Nephron progenitor cell (in vitro differentiated cells): Measurements from ENCODE around the gene WWTR1.

Source experiments
- DNase-seq: peaks from one replicate; pipeline ENCODE4 v3.0.0; 2021
- H3K27ac Mint-ChIP-seq: 2 replicates; pipeline ENCODE4 v1.8.0; 2021; ENCODE audit warnings: mild to moderate bottlenecking, moderate library complexity, mixed read lengths
- H3K27me3 Mint-ChIP-seq: 2 replicates; pipeline ENCODE4 v1.8.0; 2021; ENCODE audit warnings: mild to moderate bottlenecking, low read depth, mixed read lengths; ENCODE audit not compliant: poor library complexity
- H3K36me3 Mint-ChIP-seq: 2 replicates; pipeline ENCODE4 v1.8.0; 2021; ENCODE audit warnings: low read depth, mixed read lengths
- H3K4me1 Mint-ChIP-seq: 2 replicates; pipeline ENCODE4 v1.8.0; 2021; ENCODE audit warnings: mixed read lengths
- H3K4me3 Mint-ChIP-seq: 2 replicates; pipeline ENCODE4 v1.8.0; 2021; ENCODE audit warnings: mild to moderate bottlenecking, moderate library complexity, mixed read lengths
- H3K9me3 Mint-ChIP-seq: 2 replicates; pipeline ENCODE4 v1.8.0; 2021; ENCODE audit warnings: mild to moderate bottlenecking, moderate library complexity, mixed read lengths
- TF ChIP-seq, protein P1 (sequence below): fragments of 200-600 bp; sonication (generic); IDR thresholded peaks from 2 replicates; pipeline ENCODE4 v1.5.0; 2021; ENCODE audit warnings: antibody characterized with exemption

Gene WWTR1

DNA sequence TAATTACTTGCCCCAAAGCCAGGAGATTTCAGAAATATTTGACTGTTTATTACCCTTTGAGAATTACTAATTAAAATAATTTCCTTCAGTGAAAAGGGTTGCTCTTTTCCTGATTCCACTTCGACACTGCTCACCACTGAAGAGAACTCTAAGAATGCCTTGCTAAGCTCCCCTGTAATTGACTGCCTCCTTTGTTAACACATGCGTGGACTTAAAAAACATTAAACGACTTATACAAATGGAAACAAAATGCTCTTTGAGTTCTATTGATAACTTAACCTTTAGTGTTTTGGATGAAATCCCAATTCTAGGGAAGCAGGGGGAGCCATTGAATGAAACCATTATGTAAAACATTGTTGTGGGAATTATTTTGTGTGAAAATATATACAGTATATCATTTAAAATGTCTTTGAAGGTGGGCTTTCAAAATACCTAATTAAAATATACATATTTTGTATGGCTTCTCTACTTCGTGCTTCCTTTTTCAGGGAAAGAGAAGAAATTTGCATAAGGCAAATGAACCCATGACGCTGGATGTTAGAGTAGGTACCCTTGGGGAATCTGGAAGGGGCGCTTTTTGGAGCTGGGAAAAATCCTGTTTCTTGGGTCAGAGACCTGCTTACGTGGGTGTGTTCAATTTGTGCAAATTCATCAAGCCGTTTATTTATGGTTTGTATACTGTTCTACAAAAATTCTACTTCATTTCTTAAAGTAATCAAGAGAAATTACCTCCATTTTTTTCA lies 64.2 kb downstream of the WWTR1 start:
- TF ChIP-seq, protein P1, sequence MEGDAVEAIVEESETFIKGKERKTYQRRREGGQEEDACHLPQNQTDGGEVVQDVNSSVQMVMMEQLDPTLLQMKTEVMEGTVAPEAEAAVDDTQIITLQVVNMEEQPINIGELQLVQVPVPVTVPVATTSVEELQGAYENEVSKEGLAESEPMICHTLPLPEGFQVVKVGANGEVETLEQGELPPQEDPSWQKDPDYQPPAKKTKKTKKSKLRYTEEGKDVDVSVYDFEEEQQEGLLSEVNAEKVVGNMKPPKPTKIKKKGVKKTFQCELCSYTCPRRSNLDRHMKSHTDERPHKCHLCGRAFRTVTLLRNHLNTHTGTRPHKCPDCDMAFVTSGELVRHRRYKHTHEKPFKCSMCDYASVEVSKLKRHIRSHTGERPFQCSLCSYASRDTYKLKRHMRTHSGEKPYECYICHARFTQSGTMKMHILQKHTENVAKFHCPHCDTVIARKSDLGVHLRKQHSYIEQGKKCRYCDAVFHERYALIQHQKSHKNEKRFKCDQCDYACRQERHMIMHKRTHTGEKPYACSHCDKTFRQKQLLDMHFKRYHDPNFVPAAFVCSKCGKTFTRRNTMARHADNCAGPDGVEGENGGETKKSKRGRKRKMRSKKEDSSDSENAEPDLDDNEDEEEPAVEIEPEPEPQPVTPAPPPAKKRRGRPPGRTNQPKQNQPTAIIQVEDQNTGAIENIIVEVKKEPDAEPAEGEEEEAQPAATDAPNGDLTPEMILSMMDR: no peak
- no peaks in the 10 kb centered on the region for H3K36me3 Mint-ChIP-seq
- H3K27ac Mint-ChIP-seq: no peak overlapping the region
- H3K27me3 Mint-ChIP-seq: no peaks in the 10 kb centered on the region
- no peak overlapping the region for H3K4me3 Mint-ChIP-seq
- no peak for DNase-seq
- H3K4me1 Mint-ChIP-seq: peaks cover 40% of the 10 kb centered on the region
- no peaks in the 10 kb centered on the region for H3K9me3 Mint-ChIP-seq

DNA sequence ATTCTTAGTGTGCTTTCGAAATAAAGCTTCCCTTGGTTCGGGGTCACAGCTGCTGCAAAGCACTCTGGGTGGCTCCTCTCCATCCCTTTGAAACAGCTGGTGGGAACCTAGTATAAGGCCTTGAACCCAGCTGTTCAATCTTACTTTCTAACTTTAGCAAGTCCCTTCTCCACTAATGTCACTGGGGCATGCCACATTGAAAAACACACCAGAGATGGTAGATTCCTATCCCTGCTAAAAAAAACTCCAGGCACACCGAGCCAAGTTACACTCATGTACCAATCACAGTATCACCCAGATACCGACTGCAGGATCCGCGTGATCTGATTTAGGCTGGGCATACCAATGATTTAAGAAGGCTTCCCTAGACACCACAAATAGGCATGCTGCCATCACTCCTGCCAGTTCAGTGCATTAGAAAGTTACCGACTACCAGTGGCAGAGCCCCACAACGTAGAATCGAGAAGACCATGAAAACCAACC lies 65.0 kb downstream of the WWTR1 start:
- Mint-ChIP-seq H3K9me3 (no peaks in the 10 kb centered on the region), H3K27ac (no peak overlapping the region), H3K36me3 (no peaks in the 10 kb centered on the region), H3K4me1 (peaks cover 45% of the 10 kb centered on the region), H3K4me3 (no peak overlapping the region), H3K27me3 (no peaks in the 10 kb centered on the region)
- DNase-seq: no peak
- TF ChIP-seq, protein P1: no peak

DNA sequence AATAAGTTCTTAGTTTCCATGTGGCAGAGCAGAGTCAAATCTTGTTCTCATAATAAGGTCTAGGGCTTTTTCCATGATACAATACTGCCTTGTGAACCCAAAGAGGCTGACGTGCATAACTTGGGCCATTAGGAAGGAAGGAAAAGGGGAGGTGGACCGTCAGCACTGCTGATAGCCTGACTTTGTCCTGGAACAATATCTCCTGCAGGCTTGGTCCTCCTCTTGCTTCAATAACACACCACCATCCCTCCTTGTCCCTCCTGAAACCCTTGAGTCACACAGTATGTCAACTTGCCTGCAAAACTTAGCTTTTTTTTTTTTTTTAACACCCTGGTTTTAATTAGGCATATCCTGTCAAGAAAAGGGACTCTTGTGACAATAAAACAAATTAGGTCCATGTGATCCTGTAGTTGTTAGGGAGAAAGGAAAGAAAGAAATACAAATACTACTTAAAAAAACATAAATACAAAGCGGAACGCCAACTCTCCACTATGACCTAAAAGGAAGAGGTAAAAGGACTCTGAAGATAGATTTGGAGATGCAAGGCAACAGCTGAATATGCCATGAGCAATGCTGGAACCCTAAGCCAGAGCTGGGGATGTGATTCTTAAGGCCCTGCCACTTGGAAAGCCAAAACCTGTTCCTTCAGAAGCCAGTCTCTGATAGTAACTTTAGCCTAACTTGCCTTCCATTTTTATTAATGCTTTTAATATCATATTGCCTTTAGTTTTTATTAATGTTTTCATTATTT lies 67.0 kb downstream of the WWTR1 start:
- Mint-ChIP-seq H3K27ac (peak overlapping the region; percentile 43), H3K9me3 (no peaks in the 10 kb centered on the region), H3K27me3 (no peaks in the 10 kb centered on the region)

DNA sequence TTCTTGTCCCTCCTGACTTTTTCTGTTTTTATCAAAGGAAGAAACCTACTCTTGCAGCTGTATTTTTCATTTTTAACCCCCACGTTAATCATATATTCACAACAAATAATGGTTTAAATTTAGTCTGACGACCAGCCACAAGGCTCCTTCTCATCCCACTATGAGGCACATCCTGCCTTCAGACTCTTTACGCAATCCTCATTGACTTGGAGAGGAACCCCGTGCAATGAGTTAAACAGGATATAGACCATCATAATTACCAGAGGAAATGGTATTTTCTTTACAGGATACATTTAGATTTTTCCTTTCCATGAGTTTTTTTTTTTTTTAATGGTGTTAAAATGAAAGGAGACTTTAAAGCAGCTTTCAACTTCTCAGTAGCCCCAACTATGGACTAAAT lies 68.5 kb downstream of the WWTR1 start:
- no peaks in the 10 kb centered on the region for H3K9me3 Mint-ChIP-seq
- H3K36me3 Mint-ChIP-seq: no peaks in the 10 kb centered on the region
- no peak overlapping the region for H3K27ac Mint-ChIP-seq
- peaks cover 4% of the 10 kb centered on the region for H3K27me3 Mint-ChIP-seq
- DNase-seq: no peak
- H3K4me1 Mint-ChIP-seq: peaks cover 59% of the 10 kb centered on the region
- no peak overlapping the region for H3K4me3 Mint-ChIP-seq
- TF ChIP-seq, protein P1: no peak

More for the DNA sequence above, 67.0 kb downstream of the WWTR1 start:
- DNase-seq: no peak
- H3K4me3 Mint-ChIP-seq: no peak overlapping the region
- no peaks in the 10 kb centered on the region for H3K36me3 Mint-ChIP-seq
- TF ChIP-seq, protein P1: no peak
- peaks cover 58% of the 10 kb centered on the region for H3K4me1 Mint-ChIP-seq

DNA sequence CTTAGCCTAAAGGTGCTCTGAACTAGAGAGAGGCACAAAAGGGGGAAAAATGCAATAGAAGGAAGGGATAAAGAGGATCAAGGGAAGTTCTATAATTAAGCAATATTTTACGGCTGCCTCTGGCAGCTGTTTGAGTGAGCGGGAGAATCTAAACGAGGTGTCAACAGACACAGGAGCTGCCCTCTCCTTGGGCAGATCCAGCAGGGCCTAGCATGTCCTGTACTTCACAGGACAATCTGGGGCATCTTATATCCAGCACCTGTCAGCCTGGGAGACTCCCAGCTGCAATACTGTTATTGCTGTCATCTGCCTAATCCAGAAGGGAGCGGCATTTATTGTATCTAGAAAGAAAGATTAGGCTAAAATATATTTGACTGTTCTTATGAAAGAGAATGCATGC lies 68.9 kb downstream of the WWTR1 start:
- Mint-ChIP-seq H3K4me1 (peaks cover 62% of the 10 kb centered on the region), H3K27me3 (peaks cover 4% of the 10 kb centered on the region), H3K27ac (peak overlapping the region; percentile 11), H3K36me3 (no peaks in the 10 kb centered on the region), H3K9me3 (no peaks in the 10 kb centered on the region), H3K4me3 (no peak overlapping the region)
- TF ChIP-seq, protein P1: no peak
- no peak for DNase-seq
